Measurements from ENCODE around the gene TBX20. TPM values are rescaled to one million over a fixed set of nuclear protein-coding genes. Genes with fewer than 3 reads are reported as not detected.
"Not testable (repeated sequence)": the region's sequence is repeated elsewhere in the genome, so short reads cannot be mapped to it uniquely, and the experiment has no call there.

The TBX20 gene
- total and polyA plus RNA-seq, 8 donors = not detected

DNA sequence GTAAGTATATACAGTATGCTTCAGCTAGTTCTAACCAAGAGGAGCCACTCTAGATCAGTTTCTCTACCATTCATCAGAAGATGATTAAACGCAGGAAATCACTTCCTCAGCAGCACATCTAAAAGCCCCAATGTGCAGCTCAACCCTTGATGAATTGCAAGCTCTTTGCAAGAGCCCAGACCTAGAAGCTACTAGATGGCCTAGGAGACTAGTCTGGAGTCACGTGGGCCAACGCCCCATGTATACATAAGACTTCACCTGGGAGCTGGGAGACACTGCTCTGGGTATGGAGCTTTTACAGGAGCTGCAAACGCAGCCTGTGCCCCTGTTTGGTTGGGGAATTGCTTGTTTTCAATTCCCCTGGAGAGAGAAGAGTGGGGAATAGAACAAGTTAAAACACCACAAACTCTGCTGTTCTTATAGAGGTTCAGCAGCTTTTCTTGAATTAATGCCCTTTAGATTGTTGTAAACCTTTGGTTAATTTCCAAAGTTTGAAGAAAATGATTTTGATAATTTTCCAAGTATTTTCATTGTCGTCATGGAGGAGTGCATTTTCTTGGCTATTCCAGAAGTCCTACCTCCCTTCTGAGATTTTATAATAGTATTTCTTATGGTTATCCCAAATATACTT is 69.9 kb downstream of the TBX20 start:
- 44 to 67% (median 51%) methylated on average over 4 to 5 of the region's 5 CpGs for WGBS, 5 donors
- H3K4me1 ChIP-seq = peaks cover 13 to 17% (median 17%) of the 10 kb centered on the region in 4 donors
- intact Hi-C loops (cut with DNase I; ENCODE audit: low total_unique reads) = not testable (repeated sequence)

DNA sequence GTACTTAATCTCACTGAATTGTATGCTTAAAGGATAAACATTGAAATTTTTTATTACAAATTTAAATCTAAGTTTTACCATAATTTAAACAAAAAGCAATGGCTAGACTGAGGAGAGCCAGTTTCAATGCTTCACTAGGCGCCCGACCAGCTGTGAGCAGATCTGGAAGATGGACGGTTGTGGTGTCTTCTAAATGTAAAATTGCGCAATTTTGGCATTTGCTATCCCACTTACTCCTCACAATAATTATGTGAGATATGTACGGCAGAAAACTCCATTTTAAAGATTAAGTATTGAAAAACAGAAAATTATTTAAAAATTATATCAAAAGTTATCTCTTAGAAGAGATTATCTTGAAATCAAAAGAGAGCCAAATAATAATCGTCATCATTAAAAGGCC is 73.2 kb downstream of the TBX20 start:
- 75 to 85% (median 79%) methylated on average over 6 of the region's 6 CpGs for WGBS, 5 donors
- H3K27ac ChIP-seq; H3K4me1 ChIP-seq; H3K4me3 ChIP-seq; H3K9me3 ChIP-seq; DNase-seq; H3K36me3 ChIP-seq; H3K27me3 ChIP-seq; intact Hi-C loops (cut with DNase I; ENCODE audit: low total_unique reads): not testable (repeated sequence)

More for the DNA sequence above, 69.9 kb downstream of the TBX20 start:
- not testable (repeated sequence) for H3K27ac ChIP-seq, H3K36me3 ChIP-seq, H3K9me3 ChIP-seq, H3K4me3 ChIP-seq, DNase-seq
- peaks cover 0 to 24% (median 20%) of the 10 kb centered on the region in 3 donors for H3K27me3 ChIP-seq

DNA sequence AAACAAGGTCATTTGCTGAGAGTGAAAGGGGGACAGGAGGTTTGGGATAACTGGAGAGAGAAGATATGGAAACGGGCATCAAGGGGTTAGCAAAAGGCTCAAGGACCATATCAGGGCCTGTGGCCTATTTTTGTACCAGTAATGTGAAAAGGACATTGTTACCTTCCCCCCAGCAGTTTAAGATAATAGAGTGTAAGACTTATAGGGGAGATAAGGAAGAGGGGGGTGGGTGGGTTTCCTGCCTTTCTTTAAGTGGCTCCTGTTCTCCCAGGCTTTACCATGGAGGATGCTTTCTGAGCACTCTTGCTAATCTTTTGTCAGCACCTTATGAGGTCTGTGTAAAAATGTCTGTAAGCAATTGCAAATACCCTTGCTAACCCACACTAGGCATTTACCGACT is 80.7 kb downstream of the TBX20 start:
- H3K4me1 ChIP-seq = not testable (repeated sequence)

DNA sequence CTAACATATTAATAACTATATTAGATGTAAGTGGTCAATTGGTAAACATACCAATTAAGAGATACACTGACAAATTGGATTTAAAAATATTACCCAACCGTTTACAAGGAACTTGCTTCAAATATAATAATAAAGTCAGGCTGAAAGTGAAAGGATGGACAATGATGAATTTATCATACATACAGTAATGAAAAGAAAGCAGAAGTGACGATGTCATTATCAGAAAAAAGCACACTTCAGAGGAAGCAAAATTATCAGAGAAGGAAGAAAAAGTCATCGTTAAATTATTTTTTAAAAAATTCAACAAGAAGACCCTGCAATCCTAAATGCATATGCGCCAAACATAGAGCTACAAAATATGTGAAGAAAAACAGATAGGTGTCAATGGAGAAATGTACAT is 81.8 kb downstream of the TBX20 start:
- H3K9me3 ChIP-seq; H3K27ac ChIP-seq; H3K36me3 ChIP-seq; H3K4me3 ChIP-seq; H3K4me1 ChIP-seq; H3K27me3 ChIP-seq; intact Hi-C loops (cut with DNase I; ENCODE audit: low total_unique reads); DNase-seq: not testable (repeated sequence)
- WGBS, 5 donors = 68 to 79% (median 73%) methylated on average over 4 of the region's 4 CpGs

More for the DNA sequence above, 80.7 kb downstream of the TBX20 start:
- H3K27me3 ChIP-seq; H3K9me3 ChIP-seq; intact Hi-C loops (cut with DNase I; ENCODE audit: low total_unique reads); DNase-seq; H3K36me3 ChIP-seq; H3K4me3 ChIP-seq; H3K27ac ChIP-seq: not testable (repeated sequence)
- 25 to 45% (median 39%) methylated on average over 2 of the region's 2 CpGs for WGBS, 5 donors

DNA sequence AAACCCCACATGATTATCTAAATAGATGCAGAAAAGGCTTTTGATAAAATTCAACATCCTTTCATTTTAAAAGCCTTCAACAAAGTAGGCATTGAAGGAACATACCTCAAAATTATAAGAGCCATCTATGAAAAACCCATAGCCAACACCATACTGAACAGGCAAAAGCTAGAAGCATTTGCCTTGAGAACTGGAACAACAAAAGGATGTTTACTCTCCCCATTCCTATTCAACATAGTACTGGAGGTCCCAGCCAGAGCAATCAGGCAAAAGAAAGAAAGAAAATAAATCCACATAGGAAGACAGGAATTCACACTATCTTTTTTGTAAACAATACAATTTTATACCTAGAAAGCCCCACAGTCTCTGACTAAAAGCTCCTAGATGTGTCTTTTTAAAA is 86.2 kb downstream of the TBX20 start:
- H3K4me1 ChIP-seq; intact Hi-C loops (cut with DNase I; ENCODE audit: low total_unique reads); H3K9me3 ChIP-seq; DNase-seq; H3K36me3 ChIP-seq; H3K27ac ChIP-seq; H3K27me3 ChIP-seq; H3K4me3 ChIP-seq: not testable (repeated sequence)

GRCh38 chr7:35167158-35167557 is 86.7 kb downstream of the TBX20 start:
- DNase-seq; H3K27ac ChIP-seq; intact Hi-C loops (cut with DNase I; ENCODE audit: low total_unique reads); H3K36me3 ChIP-seq; H3K9me3 ChIP-seq; H3K4me1 ChIP-seq; H3K4me3 ChIP-seq; H3K27me3 ChIP-seq: not testable (repeated sequence)
- WGBS, 5 donors = 74 to 100% (median 87%) methylated on average over 1 of the region's 1 CpG

DNA sequence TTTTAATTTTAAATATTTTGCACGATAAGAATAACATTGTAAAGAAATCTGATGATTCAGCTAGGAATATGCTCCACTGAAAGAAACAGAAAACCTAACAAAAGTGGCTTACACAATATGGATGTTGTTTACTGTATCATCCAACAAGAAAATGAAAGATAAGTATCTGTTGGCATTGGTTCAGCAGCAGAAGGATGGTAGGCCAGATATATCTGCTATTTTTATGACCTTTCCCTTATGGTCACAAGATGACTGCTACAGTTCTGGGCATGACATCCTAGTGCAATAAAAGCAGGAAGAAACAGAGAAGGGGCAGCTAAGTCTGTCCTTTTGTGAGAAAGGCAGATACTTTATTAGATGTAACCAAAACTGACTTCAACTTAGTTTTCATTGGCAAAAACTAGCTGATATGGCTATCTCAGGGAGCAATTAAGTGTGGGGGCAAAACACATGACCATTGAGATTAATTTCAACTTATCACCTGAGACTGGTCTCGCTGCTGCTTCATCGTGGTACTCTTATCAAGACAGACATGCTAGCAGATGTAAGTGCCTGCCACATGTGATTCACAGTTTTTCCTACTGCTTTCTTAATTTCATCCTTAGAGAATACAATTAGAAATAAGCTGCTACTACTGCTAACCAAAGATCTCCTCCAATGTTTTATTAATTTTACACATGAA is 92.7 kb downstream of the TBX20 start:
- H3K27ac ChIP-seq; DNase-seq; H3K4me3 ChIP-seq; H3K36me3 ChIP-seq; H3K27me3 ChIP-seq; H3K9me3 ChIP-seq; H3K4me1 ChIP-seq; intact Hi-C loops (cut with DNase I; ENCODE audit: low total_unique reads): not testable (repeated sequence)
- 23 to 28% (median 23%) methylated on average over 3 of the region's 3 CpGs for WGBS, 5 donors

Other genes with a start within 250 kb of the TBX20 start
- gene DPY19L1, start 216.6 kb downstream of the TBX20 start, total RNA-seq = 10 to 100 TPM in 3 of 5 donors, 1 to 10 TPM in 2; 2.0 to 28.7 (median 21.6) TPM
- gene DPY19L1, start 216.6 kb downstream of the TBX20 start, polyA plus RNA-seq = 1 to 10 TPM; 2.3 to 4.6 (median 3.7) TPM